ENCODE measurements around the gene PTTG1. TPM values are rescaled to one million over a fixed set of nuclear protein-coding genes. Genes with fewer than 3 reads are reported as not detected.
A peak's percentile ranks its signal among the peaks of the same experiment; 100 is the strongest.

The PTTG1 gene
- total and polyA plus RNA-seq, 2 experiments from 2014 or later = 394 to 620 TPM

DNA sequence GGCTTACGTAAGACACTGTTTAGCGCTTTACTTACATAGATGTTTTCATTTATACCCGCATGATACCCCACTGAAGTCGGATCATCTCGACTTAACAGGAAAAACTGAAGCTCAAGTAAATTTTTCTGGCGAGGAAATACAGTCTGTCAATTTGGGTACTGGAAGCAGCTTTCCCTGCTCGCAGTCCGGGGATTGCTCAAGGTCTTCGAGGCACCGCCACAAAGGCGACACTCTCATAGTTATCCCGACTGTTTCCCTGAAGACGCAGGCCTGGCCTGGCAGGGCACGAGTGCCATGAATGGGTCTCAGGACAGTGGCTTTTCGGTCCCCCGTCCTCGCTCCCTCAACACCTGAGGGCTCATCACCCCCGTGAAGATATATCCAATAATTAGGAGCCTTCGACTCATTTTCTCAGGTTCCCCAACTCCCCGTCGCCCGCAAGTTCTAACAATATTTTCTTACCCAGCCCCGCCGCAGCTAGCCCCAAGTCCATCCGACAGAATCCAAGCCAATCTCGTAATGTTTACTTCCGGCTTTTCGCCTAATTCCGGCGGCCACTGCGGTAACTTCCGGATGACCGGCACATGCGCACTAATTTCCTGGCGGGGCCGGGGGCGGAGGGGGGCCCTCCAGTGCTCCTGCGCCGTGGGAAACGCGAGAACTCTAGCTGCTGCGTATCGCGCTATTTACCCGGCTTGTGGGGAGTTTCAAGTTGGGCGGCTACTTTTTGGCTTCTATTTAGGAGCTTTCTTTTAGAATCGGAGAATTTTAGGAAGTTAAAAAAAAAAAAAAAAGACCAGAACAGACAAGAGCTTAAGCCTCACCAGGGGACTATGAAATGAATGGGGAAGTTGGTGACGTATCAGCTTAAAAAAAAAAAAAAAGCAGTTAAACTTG lies 2.8 kb upstream of the PTTG1 start, which contains the start of gene SLU7:
TSS of gene SLU7 (minus strand) at position 521 of the 897 bp plus-strand sequence. CDS start 3,787 bp downstream, outside the sequence.
- peak; percentile 97 for DNase-seq (ENCODE audit: low spot score)
- Mint-ChIP-seq H3K27ac (peak within 1 kb of the TSS; percentile 95), H3K9me3 (no peaks in the 10 kb centered on the region), H3K4me1 (peaks cover 36% of the 10 kb centered on the region), H3K27me3 (ENCODE audit: insufficient read depth, low read depth, poor library complexity) (peaks cover 4% of the 10 kb centered on the region), H3K36me3 (ENCODE audit: low read depth) (peaks cover 17% of the 10 kb centered on the region), H3K4me3 (peak within 1 kb of the TSS; percentile 97)
- Histone ChIP-seq H3K79me2 (replicated peaks; ENCODE audit: insufficient read depth) (peaks cover 51% of the 10 kb centered on the region), H3K27ac (ENCODE audit: low read depth) (peak within 1 kb of the TSS; percentile 93), H2AFZ (peak within 1 kb of the TSS; percentile 74; the same call in 1 of the 2 replicates), H3F3A (replicated peaks; ENCODE audit: low read depth) (no peaks in the 10 kb centered on the region), H3K27me3 (ENCODE audit: insufficient read depth) (no peaks in the 10 kb centered on the region), H4K20me1 (replicated peaks; ENCODE audit: insufficient read depth) (no peaks in the 10 kb centered on the region), H3K4me2 (peak within 1 kb of the TSS; percentile 88), H3K9me2 (ENCODE audit: insufficient read depth) (no peaks in the 10 kb centered on the region), H3K4me1 (ENCODE audit: insufficient read depth) (peaks cover 21% of the 10 kb centered on the region; the same call in 1 of the 2 replicates), H3K36me3 (ENCODE audit: insufficient read depth) (peaks cover 9% of the 10 kb centered on the region; the same call in 1 of the 2 replicates), H3K4me3 (peak within 1 kb of the TSS; percentile 57)
- peak; percentile 77 for ATAC-seq
- no peak for TF ChIP-seq JUNB (IDR thresholded peaks at IDR 0.05; ENCODE audit: unreplicated experiment)
- TF ChIP-seq POLR2AphosphoS5 (IDR thresholded peaks at IDR 0.05; ENCODE audit: low read depth) = peak; percentile 62
- TF ChIP-seq, protein P1, sequence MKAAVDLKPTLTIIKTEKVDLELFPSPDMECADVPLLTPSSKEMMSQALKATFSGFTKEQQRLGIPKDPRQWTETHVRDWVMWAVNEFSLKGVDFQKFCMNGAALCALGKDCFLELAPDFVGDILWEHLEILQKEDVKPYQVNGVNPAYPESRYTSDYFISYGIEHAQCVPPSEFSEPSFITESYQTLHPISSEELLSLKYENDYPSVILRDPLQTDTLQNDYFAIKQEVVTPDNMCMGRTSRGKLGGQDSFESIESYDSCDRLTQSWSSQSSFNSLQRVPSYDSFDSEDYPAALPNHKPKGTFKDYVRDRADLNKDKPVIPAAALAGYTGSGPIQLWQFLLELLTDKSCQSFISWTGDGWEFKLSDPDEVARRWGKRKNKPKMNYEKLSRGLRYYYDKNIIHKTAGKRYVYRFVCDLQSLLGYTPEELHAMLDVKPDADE (IDR thresholded peaks at IDR 0.05) = peak; percentile 71; the same call in 1 of the 2 replicates

DNA sequence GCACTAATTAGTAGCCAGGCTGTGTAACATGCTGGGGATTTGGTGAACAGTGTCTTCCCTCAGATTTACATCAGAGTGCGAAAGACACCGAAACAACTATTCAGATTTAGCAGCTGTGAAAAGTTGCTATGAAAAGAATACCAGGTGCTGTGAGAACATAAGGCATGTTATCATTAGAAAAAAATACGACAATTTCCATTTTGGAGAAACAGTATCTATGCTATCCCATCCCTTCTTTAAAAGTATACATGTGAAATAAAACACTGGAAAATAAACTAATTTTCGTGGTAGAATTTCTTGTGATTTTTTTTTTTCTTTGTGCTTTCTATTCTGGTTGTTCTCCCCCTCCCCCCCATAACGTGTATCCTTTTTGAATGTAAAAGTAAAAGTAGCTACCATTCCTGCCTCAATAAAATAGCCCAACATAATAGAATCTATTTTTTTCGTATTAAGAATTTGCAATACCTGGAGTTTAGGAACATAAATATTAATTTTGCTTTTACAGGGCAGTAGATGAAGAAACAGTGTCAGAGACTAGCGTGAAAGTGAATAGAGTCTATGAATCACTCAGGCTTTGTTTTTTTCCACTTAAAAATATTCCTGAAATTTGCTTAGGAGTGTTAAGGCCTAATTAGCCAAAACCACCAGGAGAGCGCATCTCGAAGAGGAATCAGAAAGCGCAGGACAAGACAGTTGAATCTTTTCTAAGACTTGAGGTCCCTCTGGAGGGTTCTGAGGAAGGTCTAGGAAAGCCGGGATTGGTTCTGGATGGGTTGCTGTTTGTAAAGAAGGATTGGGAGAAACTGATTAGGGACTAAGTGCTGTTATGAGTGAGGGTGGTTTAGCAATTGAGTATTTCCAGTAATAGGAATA lies 2.0 kb upstream of the PTTG1 start:
- no peak for ATAC-seq
- H3K27me3 Mint-ChIP-seq (ENCODE audit: insufficient read depth, low read depth, poor library complexity) = peaks cover 4% of the 10 kb centered on the region
- H3K4me3 Mint-ChIP-seq = peak overlapping the region; percentile 97
- H4K20me1 ChIP-seq (replicated peaks; ENCODE audit: insufficient read depth) = no peaks in the 10 kb centered on the region
- TF ChIP-seq STAT1 (IDR thresholded peaks at IDR 0.05; ENCODE audit: unreplicated experiment) = no peak
- TF ChIP-seq, protein P2, sequence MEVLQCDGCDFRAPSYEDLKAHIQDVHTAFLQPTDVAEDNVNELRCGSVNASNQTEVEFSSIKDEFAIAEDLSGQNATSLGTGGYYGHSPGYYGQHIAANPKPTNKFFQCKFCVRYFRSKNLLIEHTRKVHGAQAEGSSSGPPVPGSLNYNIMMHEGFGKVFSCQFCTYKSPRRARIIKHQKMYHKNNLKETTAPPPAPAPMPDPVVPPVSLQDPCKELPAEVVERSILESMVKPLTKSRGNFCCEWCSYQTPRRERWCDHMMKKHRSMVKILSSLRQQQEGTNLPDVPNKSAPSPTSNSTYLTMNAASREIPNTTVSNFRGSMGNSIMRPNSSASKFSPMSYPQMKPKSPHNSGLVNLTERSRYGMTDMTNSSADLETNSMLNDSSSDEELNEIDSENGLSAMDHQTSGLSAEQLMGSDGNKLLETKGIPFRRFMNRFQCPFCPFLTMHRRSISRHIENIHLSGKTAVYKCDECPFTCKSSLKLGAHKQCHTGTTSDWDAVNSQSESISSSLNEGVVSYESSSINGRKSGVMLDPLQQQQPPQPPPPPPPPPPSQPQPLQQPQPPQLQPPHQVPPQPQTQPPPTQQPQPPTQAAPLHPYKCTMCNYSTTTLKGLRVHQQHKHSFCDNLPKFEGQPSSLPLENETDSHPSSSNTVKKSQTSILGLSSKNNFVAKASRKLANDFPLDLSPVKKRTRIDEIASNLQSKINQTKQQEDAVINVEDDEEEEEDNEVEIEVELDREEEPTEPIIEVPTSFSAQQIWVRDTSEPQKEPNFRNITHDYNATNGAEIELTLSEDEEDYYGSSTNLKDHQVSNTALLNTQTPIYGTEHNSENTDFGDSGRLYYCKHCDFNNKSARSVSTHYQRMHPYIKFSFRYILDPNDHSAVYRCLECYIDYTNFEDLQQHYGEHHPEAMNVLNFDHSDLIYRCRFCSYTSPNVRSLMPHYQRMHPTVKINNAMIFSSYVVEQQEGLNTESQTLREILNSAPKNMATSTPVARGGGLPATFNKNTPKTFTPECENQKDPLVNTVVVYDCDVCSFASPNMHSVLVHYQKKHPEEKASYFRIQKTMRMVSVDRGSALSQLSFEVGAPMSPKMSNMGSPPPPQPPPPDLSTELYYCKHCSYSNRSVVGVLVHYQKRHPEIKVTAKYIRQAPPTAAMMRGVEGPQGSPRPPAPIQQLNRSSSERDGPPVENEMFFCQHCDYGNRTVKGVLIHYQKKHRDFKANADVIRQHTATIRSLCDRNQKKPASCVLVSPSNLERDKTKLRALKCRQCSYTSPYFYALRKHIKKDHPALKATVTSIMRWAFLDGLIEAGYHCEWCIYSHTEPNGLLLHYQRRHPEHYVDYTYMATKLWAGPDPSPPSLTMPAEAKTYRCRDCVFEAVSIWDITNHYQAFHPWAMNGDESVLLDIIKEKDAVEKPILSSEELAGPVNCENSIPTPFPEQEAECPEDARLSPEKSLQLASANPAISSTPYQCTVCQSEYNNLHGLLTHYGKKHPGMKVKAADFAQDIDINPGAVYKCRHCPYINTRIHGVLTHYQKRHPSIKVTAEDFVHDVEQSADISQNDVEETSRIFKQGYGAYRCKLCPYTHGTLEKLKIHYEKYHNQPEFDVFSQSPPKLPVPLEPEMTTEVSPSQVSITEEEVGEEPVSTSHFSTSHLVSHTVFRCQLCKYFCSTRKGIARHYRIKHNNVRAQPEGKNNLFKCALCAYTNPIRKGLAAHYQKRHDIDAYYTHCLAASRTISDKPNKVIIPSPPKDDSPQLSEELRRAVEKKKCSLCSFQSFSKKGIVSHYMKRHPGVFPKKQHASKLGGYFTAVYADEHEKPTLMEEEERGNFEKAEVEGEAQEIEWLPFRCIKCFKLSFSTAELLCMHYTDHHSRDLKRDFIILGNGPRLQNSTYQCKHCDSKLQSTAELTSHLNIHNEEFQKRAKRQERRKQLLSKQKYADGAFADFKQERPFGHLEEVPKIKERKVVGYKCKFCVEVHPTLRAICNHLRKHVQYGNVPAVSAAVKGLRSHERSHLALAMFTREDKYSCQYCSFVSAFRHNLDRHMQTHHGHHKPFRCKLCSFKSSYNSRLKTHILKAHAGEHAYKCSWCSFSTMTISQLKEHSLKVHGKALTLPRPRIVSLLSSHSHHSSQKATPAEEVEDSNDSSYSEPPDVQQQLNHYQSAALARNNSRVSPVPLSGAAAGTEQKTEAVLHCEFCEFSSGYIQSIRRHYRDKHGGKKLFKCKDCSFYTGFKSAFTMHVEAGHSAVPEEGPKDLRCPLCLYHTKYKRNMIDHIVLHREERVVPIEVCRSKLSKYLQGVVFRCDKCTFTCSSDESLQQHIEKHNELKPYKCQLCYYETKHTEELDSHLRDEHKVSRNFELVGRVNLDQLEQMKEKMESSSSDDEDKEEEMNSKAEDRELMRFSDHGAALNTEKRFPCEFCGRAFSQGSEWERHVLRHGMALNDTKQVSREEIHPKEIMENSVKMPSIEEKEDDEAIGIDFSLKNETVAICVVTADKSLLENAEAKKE (CRISPR knock-in tag; IDR thresholded peaks at IDR 0.05) = no peak
- no peak for TF ChIP-seq ZNF331 (CRISPR knock-in tag; IDR thresholded peaks at IDR 0.05; ENCODE audit: low read depth)
- no peak for TF ChIP-seq EZH2phosphoT487 (IDR thresholded peaks at IDR 0.05; ENCODE audit: unreplicated experiment)
- no peak for TF ChIP-seq NANOG (IDR thresholded peaks at IDR 0.05; ENCODE audit: borderline replicate concordance)
- no peak for TF ChIP-seq CREB1 (CRISPR knock-in tag; IDR thresholded peaks at IDR 0.05; ENCODE audit: low read depth)
- TF ChIP-seq JUNB (IDR thresholded peaks at IDR 0.05; ENCODE audit: unreplicated experiment) = no peak
- no peak for TF ChIP-seq EZH2 (IDR thresholded peaks at IDR 0.05; ENCODE audit: low read depth, unreplicated experiment)
- TF ChIP-seq ZNF114 (CRISPR knock-in tag; IDR thresholded peaks at IDR 0.05) = no peak
- DNase-seq (ENCODE audit: low spot score) = peak; percentile 19
- no peaks in the 10 kb centered on the region for H3K9me3 Mint-ChIP-seq
- peak overlapping the region; percentile 95 for H3K27ac Mint-ChIP-seq
- H3K27ac ChIP-seq (ENCODE audit: low read depth) = peak overlapping the region; percentile 93
- H3K4me1 ChIP-seq (ENCODE audit: insufficient read depth) = peaks cover 21% of the 10 kb centered on the region; the same call in 1 of the 2 replicates
- H3K79me2 ChIP-seq (replicated peaks; ENCODE audit: insufficient read depth) = peaks cover 57% of the 10 kb centered on the region
- H2AFZ ChIP-seq = peak overlapping the region; percentile 49; the same call in 1 of the 2 replicates
- no peaks in the 10 kb centered on the region for H3F3A ChIP-seq (replicated peaks; ENCODE audit: low read depth)
- H3K4me2 ChIP-seq = peak overlapping the region; percentile 88
- peaks cover 37% of the 10 kb centered on the region for H3K4me1 Mint-ChIP-seq
- peaks cover 25% of the 10 kb centered on the region for H3K36me3 Mint-ChIP-seq (ENCODE audit: low read depth)
- peak overlapping the region; percentile 57 for H3K4me3 ChIP-seq
- no peaks in the 10 kb centered on the region for H3K9me2 ChIP-seq (ENCODE audit: insufficient read depth)
- no peaks in the 10 kb centered on the region for H3K27me3 ChIP-seq (ENCODE audit: insufficient read depth)
- peaks cover 16% of the 10 kb centered on the region for H3K36me3 ChIP-seq (ENCODE audit: insufficient read depth)
